ENCODE results near the gene AIMP2. TPM values are rescaled to one million over a fixed set of nuclear protein-coding genes. Genes with fewer than 3 reads are reported as not detected.
"Not testable (repeated sequence)": the region's sequence is repeated elsewhere in the genome, so short reads cannot be mapped to it uniquely, and the experiment has no call there.

The AIMP2 gene
- 67.5 and 72.6 TPM in 2 replicates for total RNA-seq (2014; rRNA removed; shearing (Covaris generic))

DNA sequence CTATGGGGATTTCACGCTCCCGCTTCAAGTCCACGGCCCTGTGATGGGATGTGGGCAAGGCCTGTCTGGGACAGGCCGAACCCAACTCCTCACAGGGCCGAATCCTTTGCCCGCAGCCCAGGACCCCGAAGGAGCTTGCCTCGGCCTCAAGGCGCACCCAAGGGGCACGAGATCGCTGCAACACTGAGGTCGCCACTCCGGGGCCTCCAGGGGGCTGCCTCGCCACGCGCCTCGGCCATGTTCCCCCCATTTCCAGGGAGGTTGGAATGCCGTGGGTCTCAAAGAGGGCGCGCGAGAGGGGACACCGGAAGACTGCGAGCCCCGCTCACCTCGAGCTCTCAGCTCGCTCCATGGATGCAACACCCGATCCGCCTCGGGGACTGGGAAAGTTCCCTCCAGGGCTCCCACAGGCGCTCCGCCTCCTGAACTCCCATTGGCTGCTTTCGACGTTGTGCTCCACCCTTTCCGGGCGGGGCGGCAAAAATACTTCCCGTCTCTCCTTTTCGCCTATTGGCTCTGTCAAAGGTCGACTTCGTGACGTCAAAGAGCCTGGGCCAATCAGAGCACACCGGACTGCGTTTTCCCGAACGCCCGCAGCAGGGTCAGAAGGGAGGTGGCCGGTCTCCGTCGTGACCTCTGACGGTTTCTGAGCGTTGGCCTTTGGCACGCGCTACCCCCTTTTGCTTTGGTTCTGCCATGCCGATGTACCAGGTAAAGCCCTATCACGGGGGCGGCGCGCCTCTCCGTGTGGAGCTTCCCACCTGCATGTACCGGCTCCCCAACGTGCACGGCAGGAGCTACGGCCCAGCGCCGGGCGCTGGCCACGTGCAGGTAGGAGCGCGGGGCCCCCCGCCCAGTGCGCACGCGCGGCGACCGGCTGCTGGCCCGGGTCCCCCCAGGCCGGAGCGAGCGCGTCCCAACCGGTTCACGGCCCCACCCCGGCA, at the start of gene AIMP2, which contains the start of gene PMS2:
AIMP2 (plus strand) TSS at position 605 of the 944 bp plus-strand sequence; CDS start at position 697, 92 bp downstream.
PMS2 (minus strand) TSS at position 382 of the 944 bp plus-strand sequence; CDS start at position 352, 30 bp downstream.
- Histone ChIP-seq H3K36me3 (no peaks in the 10 kb centered on the region), H3K4me3 (peak within 1 kb of the TSS; percentile 75), H3K27me3 (no peaks in the 10 kb centered on the region), H3K9me3 (replicated peaks) (no peaks in the 10 kb centered on the region), H3K27ac (peak within 1 kb of the TSS; percentile 76), H3K4me1 (no peaks in the 10 kb centered on the region)
- DNase-seq: peak; percentile 99 to 100

DNA sequence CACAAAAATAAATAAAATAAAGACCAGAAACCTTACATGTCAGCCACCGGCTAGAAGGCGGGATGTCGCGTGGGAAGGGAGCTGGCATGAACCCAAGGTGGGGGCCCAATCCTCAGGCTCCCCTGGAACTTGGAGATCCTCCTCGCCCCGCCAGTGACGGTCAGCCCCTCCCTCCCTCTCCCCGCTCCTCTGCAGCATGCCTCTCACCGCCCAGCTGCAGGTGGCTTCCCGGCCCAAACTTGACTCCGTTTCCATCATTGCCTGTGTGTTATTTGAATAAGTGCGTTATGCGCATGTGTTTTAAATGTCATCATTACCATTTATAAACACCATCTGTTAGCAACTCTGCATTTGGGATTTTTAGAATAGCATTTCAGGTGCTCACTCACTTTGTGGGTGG, 45.9 kb upstream of the AIMP2 start:
- not testable (repeated sequence) for H3K27me3 ChIP-seq; H3K4me3 ChIP-seq; H3K36me3 ChIP-seq; DNase-seq; H3K9me3 ChIP-seq (replicated peaks); H3K27ac ChIP-seq; H3K4me1 ChIP-seq

DNA sequence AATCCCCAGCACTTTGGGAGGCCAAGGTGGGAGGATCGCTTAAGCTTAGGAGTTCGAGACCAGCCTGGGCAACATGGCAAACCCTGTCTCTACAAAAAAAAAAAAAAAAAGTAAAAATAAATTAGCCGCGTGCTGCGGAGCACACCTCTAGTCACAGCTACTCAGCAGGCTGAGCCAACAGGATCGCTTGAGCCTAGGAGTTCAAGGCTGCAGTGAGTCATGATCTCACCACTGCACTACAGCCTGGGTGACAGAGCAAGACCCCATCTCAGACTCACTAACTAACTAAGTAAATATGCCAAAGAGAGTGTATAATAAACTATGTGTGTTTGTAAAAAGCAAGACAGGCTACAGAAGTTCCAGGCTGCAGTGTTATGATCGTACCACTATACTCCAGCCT, 45.3 kb upstream of the AIMP2 start:
- H3K4me3 ChIP-seq; H3K36me3 ChIP-seq; H3K27ac ChIP-seq; DNase-seq; H3K9me3 ChIP-seq (replicated peaks); H3K27me3 ChIP-seq; H3K4me1 ChIP-seq: not testable (repeated sequence)

DNA sequence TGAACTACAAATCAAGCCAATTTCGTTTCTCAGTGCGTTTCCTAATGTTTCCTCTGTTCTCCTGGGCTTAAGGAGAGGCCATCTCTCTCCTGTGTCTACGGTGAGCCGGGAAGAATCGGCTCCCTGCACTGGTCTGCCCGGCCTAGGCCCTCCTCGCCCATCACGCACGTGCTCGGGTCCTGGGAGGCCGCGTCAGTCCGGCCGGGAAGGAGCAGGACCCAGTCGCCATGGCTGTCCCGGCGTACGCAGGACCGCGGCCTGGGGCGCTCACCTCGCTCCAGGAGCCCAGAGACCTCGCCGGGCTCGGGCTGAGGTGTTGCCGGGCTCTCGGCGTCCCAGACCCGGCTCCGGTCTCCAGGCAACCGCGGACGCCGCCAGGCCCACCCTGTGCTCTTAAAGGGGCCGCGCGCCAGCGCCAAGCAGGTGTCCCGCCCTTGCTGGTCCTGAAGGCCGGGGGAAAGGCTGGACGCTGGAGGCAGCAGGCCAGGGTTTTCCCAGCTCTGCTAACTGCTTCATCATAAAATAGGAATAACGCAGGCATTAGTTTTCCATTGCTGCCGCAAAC, 38.6 kb upstream of the AIMP2 start, which contains the start of gene RSPH10B:
RSPH10B (minus strand) TSS at position 343 of the 565 bp plus-strand sequence. CDS start 3,573 bp downstream, outside the sequence.
- not testable (repeated sequence) for H3K4me1 ChIP-seq; H3K9me3 ChIP-seq (replicated peaks); H3K36me3 ChIP-seq; H3K4me3 ChIP-seq; DNase-seq; H3K27ac ChIP-seq; H3K27me3 ChIP-seq

DNA sequence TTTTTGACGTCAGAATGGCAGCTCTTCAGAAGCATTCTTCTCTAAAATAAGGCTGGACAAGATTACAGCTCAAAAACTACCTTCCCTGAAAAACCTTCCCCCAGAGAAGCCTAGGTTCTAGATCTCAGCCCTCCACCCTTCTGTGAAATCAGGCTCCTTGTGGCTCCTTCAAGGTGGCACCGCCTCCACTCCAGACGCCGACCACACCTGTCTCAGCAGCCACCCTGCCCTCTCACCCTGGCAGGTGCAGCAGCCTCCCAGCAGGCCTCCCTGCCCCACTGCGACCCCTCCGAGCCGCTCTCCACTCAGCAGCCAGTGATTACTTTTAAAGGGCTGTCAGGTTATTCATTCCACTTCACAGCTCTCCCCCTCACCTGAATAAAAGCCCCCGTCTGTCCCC, 35.5 kb upstream of the AIMP2 start:
- DNase-seq; H3K27ac ChIP-seq; H3K27me3 ChIP-seq; H3K4me3 ChIP-seq; H3K4me1 ChIP-seq; H3K36me3 ChIP-seq; H3K9me3 ChIP-seq (replicated peaks): not testable (repeated sequence)

DNA sequence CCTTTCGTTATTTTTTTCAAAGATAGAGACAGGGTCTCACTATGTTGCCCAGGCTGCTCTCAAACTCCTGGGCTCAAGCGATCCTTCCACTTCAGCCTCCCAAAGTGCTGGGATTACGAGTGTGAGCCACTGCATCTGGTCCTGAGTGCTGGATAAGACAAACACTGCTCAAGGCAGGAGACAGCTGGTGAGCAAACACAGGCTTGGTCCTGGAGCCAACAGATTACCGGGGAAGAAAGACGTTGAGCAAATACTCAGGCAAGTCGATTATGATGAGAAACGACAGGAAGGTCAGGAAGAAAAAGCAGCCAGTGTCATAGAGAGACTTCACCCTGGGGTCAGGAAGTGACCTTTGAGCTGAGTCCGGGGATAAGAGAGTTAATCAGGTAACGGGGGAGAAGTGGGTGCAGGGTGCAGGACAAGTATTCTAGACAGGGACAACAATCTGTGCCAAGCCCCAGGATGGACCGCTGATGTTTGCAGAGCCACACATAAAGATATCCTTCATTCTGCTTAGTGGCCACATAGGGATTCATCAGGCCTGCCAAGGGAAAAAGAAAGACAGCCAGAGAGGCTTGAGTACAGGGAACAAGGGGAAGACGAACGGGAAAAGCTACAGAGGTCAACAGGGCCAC, 29.3 kb upstream of the AIMP2 start:
- H3K4me1 ChIP-seq; H3K4me3 ChIP-seq; H3K27ac ChIP-seq; H3K36me3 ChIP-seq; H3K9me3 ChIP-seq (replicated peaks); DNase-seq; H3K27me3 ChIP-seq: not testable (repeated sequence)

DNA sequence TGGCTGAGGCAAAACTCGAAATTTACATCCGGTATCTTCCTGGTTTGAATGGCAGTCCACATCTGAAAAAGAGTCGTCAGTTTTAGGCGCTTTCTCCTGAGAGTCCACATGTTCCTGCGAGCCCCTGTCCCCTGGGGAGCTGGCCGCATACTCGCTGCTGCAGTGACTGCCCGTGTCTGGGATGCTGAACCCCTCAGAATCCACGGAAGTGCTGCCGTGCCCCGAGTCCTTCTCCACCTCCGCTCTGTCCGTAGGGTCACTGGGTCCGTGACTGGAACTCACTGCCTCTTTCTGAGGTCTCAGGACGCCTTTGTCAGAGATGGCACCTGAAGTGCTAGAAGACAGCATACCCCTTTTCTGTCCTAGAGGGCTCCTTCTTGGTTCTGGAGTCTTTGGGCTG, 22.0 kb upstream of the AIMP2 start:
- not testable (repeated sequence) for H3K4me3 ChIP-seq; H3K27ac ChIP-seq; H3K9me3 ChIP-seq (replicated peaks); H3K4me1 ChIP-seq; DNase-seq; H3K27me3 ChIP-seq
- peaks cover 20% of the 10 kb centered on the region for H3K36me3 ChIP-seq

DNA sequence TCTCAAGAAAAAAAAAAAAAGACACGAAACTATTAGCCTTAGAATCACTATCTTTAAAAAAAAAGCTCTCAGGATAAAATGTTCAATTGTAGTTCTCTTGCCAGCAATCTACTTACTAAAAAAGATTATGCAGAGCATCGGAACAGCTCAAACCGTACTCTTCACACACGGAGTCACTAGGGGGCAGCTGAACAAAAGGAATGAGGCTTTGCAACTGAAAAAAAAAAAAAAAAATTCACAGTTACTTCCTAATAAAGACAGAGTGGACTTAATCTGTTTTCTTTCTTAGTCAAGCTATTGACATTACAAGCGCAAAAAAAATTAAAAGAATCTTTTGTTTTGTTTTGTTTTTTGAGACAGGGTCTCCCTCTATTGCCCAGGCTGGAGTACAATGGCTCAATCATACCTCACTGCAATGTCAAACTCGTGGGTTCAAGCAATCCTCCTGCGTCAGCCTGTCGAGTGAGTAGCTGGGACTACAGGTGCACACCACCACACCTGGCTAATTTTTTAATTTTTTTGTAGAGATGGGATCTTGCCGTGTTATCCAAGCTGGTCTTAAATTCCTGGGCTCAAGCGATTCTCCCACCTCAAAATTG, 11.8 kb upstream of the AIMP2 start:
- peaks cover 14% of the 10 kb centered on the region for H3K36me3 ChIP-seq
- H3K4me3 ChIP-seq: no peak overlapping the region
- no peak overlapping the region for H3K27ac ChIP-seq
- H3K9me3 ChIP-seq (replicated peaks): no peaks in the 10 kb centered on the region
- H3K4me1 ChIP-seq: peaks cover 16% of the 10 kb centered on the region
- DNase-seq: peak; percentile 61 to 80
- H3K27me3 ChIP-seq: no peaks in the 10 kb centered on the region

DNA sequence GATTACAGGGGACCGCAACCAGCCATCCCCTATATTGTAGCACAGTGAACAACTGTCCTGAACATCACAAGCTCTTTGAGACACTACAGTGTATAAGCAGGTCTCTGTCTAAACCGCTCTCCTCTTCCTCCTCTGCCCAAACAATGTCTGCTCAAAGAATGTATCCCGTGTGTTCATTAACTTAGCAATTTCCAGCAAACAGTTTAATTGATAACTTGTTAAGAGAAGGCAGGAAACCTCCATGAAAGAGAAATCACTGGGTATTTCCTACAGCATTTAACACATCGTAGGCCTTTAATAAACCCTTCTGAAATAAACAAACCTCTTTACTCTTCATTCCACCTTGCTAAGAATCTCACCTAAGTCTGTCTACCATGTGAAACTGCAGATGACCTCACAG, 1.7 kb upstream of the AIMP2 start:
- H3K4me3 ChIP-seq: no peak overlapping the region
- no peaks in the 10 kb centered on the region for H3K4me1 ChIP-seq
- no peaks in the 10 kb centered on the region for H3K9me3 ChIP-seq (replicated peaks)
- DNase-seq: no peak
- H3K36me3 ChIP-seq: peaks cover 5% of the 10 kb centered on the region
- H3K27ac ChIP-seq: no peak overlapping the region
- H3K27me3 ChIP-seq: no peaks in the 10 kb centered on the region

DNA sequence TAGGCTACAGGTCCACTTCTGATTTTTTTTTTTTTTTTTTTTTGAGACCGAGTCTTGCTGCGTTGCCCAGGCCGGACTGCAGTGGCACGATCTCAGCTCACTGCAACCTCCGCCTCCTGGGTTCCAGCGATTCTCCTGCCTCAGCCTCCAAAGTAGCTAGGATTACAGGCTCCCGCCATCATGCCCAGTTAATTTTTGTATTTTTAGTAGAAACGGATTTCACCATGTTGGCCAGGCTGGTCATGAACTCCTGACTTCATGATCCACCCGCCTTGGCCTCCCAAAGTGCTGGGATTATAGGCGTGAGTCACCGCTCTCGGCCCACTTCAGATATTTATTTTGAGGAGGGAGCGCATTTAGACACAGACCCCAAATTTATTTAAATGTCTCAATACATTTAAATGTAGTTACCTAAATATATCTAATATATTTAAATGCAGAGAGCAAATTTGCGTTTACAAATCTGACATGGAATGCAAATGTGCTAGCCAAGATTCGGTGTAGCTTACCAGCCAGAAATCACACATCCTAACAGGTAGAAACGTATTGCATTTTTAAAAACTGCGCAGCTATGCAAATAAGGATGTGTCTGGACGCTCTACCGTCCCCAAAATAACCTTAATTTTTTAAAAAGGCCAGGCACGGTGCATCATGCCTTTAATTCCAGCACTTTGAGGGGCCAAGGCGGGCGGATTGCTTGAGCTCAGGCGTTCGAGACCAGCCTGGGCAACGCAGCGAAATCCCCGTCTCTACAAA, 1.1 kb upstream of the AIMP2 start:
- not testable (repeated sequence) for H3K9me3 ChIP-seq (replicated peaks); H3K36me3 ChIP-seq; H3K4me1 ChIP-seq; H3K27me3 ChIP-seq; DNase-seq
- peak overlapping the region; percentile 75 for H3K4me3 ChIP-seq
- peak overlapping the region; percentile 76 for H3K27ac ChIP-seq

DNA sequence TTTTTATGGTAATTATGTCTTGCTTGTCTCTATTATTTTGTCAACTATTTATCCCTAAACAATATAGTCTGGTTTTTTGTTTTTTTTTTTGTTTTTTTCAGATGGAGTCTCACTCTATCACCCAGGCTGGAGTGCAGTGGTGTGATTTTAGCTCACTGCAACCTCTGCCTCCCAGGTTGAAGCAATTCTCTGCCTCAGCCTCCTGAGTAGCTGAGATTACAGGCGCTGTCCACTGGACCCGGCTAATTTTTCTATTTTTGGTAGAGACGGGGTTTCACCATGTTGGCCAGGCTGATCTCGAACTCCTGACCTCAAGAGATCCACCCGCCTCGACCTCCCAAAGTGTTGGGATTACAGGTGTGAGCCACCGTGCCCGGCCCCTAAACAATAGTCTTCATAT, 1.3 kb downstream of the AIMP2 start:
- not testable (repeated sequence) for H3K4me1 ChIP-seq; H3K9me3 ChIP-seq (replicated peaks); H3K27me3 ChIP-seq; H3K27ac ChIP-seq; DNase-seq; H3K36me3 ChIP-seq
- peak overlapping the region; percentile 75; the same call in 1 of the 2 replicates for H3K4me3 ChIP-seq

DNA sequence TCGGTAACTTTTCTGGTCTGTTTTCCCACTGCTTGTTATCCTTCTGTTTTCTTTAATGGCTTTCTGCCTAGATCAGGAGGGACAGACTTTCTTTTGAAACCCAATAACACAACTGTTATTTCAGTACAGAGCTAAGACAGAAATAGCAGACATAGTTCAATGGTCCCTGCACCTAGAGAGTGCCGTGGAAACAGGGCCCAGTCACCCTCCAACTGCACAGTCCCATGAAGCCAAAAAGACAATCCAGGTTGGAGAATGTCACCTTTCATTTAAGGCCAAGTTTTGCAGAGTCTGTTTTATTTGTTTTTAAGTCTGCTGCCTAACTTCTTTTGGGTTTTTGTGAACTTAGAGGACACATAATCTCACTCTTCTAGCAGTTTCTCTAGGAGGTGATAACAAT, 2.5 kb downstream of the AIMP2 start:
- no peak for DNase-seq
- H3K9me3 ChIP-seq (replicated peaks): no peaks in the 10 kb centered on the region
- H3K36me3 ChIP-seq: peaks cover 20% of the 10 kb centered on the region
- no peaks in the 10 kb centered on the region for H3K27me3 ChIP-seq
- H3K27ac ChIP-seq: no peak overlapping the region
- peaks cover 5% of the 10 kb centered on the region; the same call in 1 of the 2 replicates for H3K4me1 ChIP-seq
- no peak overlapping the region for H3K4me3 ChIP-seq

DNA sequence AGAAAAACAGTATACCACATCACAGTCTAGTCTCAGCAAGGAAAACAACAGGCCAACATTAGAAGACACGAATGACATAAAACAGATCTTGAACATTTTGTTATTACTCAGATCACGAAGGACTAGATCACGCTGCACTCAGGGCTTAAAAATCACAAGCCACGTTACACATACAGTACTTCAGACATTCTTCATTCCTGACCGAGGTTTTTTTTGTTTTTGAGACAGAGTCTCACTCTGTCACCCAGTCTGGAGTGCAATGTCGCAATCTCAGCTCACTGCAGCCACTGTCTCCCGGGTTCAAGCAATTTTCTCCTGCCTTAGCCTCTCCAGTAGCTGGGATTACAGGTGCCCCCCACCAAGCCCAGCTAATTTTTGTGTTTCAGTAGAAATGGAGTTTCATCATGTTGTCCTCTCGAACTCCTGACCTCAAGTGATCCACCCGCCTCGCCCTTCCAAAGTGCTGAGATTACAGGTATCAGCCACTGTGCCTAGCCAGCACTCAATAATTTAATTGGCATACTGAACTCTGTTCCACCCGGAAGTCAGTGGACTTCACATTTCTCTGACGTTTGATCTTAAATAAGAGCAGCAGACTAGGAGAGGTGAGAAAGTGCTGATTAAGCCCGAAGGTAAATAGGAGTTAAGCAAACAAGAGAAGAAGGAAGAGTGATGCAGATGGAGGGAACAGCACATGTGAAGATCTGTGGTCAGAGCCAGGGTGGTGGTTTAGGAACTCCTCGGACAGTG, 3.5 kb downstream of the AIMP2 start:
- H3K27me3 ChIP-seq: no peaks in the 10 kb centered on the region
- peaks cover 29% of the 10 kb centered on the region for H3K36me3 ChIP-seq
- no peaks in the 10 kb centered on the region for H3K9me3 ChIP-seq (replicated peaks)
- no peak overlapping the region for H3K27ac ChIP-seq
- peaks cover 5% of the 10 kb centered on the region; the same call in 1 of the 2 replicates for H3K4me1 ChIP-seq
- H3K4me3 ChIP-seq: no peak overlapping the region
- no peak for DNase-seq

Measured in SJCRH30 (cell line).